Hepatocyte (in vitro differentiated cells): ENCODE results near the gene DNAL4. TPM values are rescaled to one million over a fixed set of nuclear protein-coding genes. Genes with fewer than 3 reads are reported as not detected.

Experiments
- DNase-seq: peaks from one replicate; pipeline ENCODE4 v3.0.0-alpha.2; 2016; ENCODE audit warnings: low spot score
- H2AFZ ChIP-seq: fragments of 200-600 bp; sonication (generic); 2 replicates; pipeline ENCODE4 v1.6.0; 2016; ENCODE audit warnings: antibody characterized with exemption, mild to moderate bottlenecking
- H3K27ac ChIP-seq: fragments of 200-600 bp; sonication (generic); 2 replicates; pipeline ENCODE4 v1.5.1; 2016; ENCODE audit warnings: mild to moderate bottlenecking
- H3K27me3 ChIP-seq: fragments of 200-600 bp; sonication (generic); 2 replicates; pipeline ENCODE4 v1.6.1; 2016
- H3K36me3 ChIP-seq: fragments of 200-600 bp; sonication (generic); replicated peaks from 2 replicates; pipeline ENCODE4 v1.5.1; 2016; ENCODE audit warnings: low read depth; ENCODE audit not compliant: insufficient read depth
- H3K4me1 ChIP-seq: fragments of 200-600 bp; sonication (generic); 2 replicates; pipeline ENCODE4 v1.5.1; 2016; ENCODE audit warnings: mild to moderate bottlenecking, moderate library complexity; ENCODE audit not compliant: insufficient read depth
- H3K4me2 ChIP-seq: fragments of 200-600 bp; sonication (generic); 2 replicates; pipeline ENCODE4 v1.6.0; 2016
- H3K4me3 ChIP-seq: fragments of 200-600 bp; sonication (generic); 2 replicates; pipeline ENCODE4 v1.5.1; 2016; ENCODE audit warnings: mild to moderate bottlenecking
- H3K79me2 ChIP-seq: fragments of 200-600 bp; sonication (generic); 2 replicates; pipeline ENCODE4 v1.6.0; 2017; ENCODE audit warnings: mild to moderate bottlenecking
- H3K9me2 ChIP-seq: fragments of 200-600 bp; sonication (generic); replicated peaks from 2 replicates; pipeline ENCODE4 v1.6.0; 2017; ENCODE audit warnings: mild to moderate bottlenecking; ENCODE audit not compliant: insufficient read depth
- H3K9me3 ChIP-seq: fragments of 200-600 bp; sonication (generic); 2 replicates; pipeline ENCODE4 v1.5.1; 2016; ENCODE audit warnings: low read depth, mild to moderate bottlenecking
- H4K20me1 ChIP-seq: fragments of 200-600 bp; sonication (generic); 2 replicates; pipeline ENCODE4 v1.6.0; 2016; ENCODE audit warnings: mild to moderate bottlenecking; ENCODE audit not compliant: insufficient read depth, poor library complexity, severe bottlenecking
- EZH2 ChIP-seq: fragments of 200-600 bp; sonication (generic); IDR thresholded peaks from 2 replicates; pipeline ENCODE4 v1.6.1; 2016; ENCODE audit warnings: antibody characterized with exemption, mild to moderate bottlenecking, borderline replicate concordance
- EZH2phosphoT487 ChIP-seq: fragments of 200-600 bp; sonication (generic); IDR thresholded peaks from one replicate; pipeline ENCODE4 v1.6.1; 2018; ENCODE audit warnings: antibody characterized with exemption, mild to moderate bottlenecking, low read depth, moderate library complexity; ENCODE audit not compliant: unreplicated experiment, severe bottlenecking
- WGBS: methylation state at CpG from one replicate; pipeline ENCODE4 v1.1.6; 2016; ENCODE audit warnings: low lambda C conversion rate; ENCODE audit errors: missing lambda C conversion rate; 5-methylcytosine and 5-hydroxymethylcytosine counted together
- polyA plus RNA-seq: library from polyadenylated mRNA; unstranded; fragments of >200 nt; fragmentation: Nextera tagmentation; extraction: Ambion mirVana; gene quantifications from 2 replicates; pipeline ENCODE4 v1.2.1, GENCODE V29; 2016
- total RNA-seq: library from RNA; depleted of rRNA; stranded (reverse); fragments of >200 nt; gene quantifications from 2 replicates; pipeline ENCODE4 v1.2.3, GENCODE V29; 2014
- TF ChIP-seq, protein P1 (sequence below): fragments of 200-600 bp; sonication (generic); IDR thresholded peaks from 2 replicates; pipeline ENCODE4 v1.5.1; 2016; ENCODE audit warnings: antibody characterized with exemption, mild to moderate bottlenecking; ENCODE audit not compliant: poor library complexity

The DNAL4 gene
- total and polyA plus RNA-seq, 2 experiments from 2014 or later: 11.9 to 21.5 TPM

DNA sequence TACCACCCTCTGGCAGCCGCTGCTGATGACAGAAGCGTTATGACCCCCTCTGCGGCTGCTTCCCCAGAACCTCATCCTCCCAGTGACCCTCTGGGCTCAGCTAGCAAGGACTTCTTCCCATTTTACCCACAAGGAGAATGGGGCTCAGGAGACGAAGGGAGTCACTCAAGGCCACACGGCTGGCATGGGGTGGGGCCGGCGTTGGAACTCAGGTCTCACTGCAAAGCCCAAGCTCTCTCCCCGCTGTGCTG, 21.4 kb downstream of the DNAL4 start:
- DNase-seq: no peak
- H2AFZ ChIP-seq: no peak overlapping the region
- no peak overlapping the region for H3K27ac ChIP-seq
- no peaks in the 10 kb centered on the region for H3K79me2 ChIP-seq
- WGBS: 90% methylated on average over 8 of the region's 8 CpGs
- no peaks in the 10 kb centered on the region for H3K36me3 ChIP-seq
- no peak for TF ChIP-seq EZH2phosphoT487
- TF ChIP-seq, protein P1, sequence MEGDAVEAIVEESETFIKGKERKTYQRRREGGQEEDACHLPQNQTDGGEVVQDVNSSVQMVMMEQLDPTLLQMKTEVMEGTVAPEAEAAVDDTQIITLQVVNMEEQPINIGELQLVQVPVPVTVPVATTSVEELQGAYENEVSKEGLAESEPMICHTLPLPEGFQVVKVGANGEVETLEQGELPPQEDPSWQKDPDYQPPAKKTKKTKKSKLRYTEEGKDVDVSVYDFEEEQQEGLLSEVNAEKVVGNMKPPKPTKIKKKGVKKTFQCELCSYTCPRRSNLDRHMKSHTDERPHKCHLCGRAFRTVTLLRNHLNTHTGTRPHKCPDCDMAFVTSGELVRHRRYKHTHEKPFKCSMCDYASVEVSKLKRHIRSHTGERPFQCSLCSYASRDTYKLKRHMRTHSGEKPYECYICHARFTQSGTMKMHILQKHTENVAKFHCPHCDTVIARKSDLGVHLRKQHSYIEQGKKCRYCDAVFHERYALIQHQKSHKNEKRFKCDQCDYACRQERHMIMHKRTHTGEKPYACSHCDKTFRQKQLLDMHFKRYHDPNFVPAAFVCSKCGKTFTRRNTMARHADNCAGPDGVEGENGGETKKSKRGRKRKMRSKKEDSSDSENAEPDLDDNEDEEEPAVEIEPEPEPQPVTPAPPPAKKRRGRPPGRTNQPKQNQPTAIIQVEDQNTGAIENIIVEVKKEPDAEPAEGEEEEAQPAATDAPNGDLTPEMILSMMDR: no peak
- TF ChIP-seq EZH2: no peak
- H3K4me2 ChIP-seq: no peak overlapping the region
- H3K9me2 ChIP-seq: no peaks in the 10 kb centered on the region
- H3K27me3 ChIP-seq: no peaks in the 10 kb centered on the region
- H4K20me1 ChIP-seq: no peaks in the 10 kb centered on the region
- H3K4me1 ChIP-seq: no peaks in the 10 kb centered on the region
- no peak overlapping the region for H3K4me3 ChIP-seq
- no peaks in the 10 kb centered on the region for H3K9me3 ChIP-seq

DNA sequence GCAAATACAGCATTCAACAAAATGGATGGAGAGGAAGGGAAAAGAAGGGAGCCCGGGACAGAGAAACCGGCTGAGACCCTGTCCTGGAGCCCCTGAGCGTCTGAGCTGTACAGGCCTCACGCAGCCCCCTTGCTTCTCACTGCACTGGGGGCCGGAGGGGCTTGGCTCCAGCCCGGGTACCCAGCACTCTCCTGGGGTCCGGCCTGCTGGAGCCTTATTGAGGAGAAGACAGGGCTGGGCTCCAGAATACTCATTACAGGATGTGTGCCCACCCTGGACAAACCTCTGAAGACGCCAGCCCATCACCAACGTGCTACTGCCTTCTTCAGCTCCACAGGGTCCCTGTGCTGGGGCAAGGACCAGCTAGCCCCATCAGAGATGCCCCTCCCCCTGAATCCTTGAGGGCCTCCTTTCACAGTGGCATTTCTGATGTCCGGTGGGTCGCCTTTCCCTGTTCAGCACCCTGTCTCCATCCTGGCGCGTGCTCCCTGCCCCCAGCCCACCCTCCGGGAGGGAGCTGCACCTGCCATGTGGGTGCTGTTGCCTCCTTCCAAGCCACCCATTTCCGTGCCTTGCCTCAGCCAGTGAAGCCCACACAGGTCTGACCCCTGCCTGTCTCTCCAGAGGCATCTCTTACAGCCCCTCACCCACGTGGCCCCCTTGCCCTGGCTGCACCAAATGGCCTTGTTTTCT, 23.5 kb downstream of the DNAL4 start:
- H3K4me3 ChIP-seq: no peak overlapping the region
- no peaks in the 10 kb centered on the region for H3K4me1 ChIP-seq
- no peak for DNase-seq
- H3K9me2 ChIP-seq: no peaks in the 10 kb centered on the region
- H3K79me2 ChIP-seq: no peaks in the 10 kb centered on the region
- no peak overlapping the region for H3K4me2 ChIP-seq
- 96% methylated on average over 16 of the region's 16 CpGs for WGBS
- TF ChIP-seq, protein P1: no peak
- TF ChIP-seq EZH2phosphoT487 (no peak), EZH2 (no peak)
- H3K9me3 ChIP-seq: no peaks in the 10 kb centered on the region
- no peak overlapping the region for H2AFZ ChIP-seq
- H3K27me3 ChIP-seq: no peaks in the 10 kb centered on the region
- no peaks in the 10 kb centered on the region for H4K20me1 ChIP-seq
- no peak overlapping the region for H3K27ac ChIP-seq
- no peaks in the 10 kb centered on the region for H3K36me3 ChIP-seq

- no peak overlapping the region for H3K4me3 ChIP-seq
These were observed 25.9 kb downstream of the DNAL4 start for GRCh38 chr22:38768036-38768435.

More at GRCh38 chr22:38768036-38768435, 25.9 kb downstream of the DNAL4 start:
- H3K4me1 ChIP-seq: no peaks in the 10 kb centered on the region
- H4K20me1 ChIP-seq: no peaks in the 10 kb centered on the region
- H3K9me3 ChIP-seq: no peaks in the 10 kb centered on the region
- 96% methylated on average over 11 of the region's 11 CpGs for WGBS
- H3K4me2 ChIP-seq: no peak overlapping the region
- no peaks in the 10 kb centered on the region for H3K79me2 ChIP-seq
- TF ChIP-seq EZH2 (no peak), EZH2phosphoT487 (no peak)
- TF ChIP-seq, protein P1: no peak
- no peaks in the 10 kb centered on the region for H3K36me3 ChIP-seq
- no peak overlapping the region for H2AFZ ChIP-seq
- DNase-seq: no peak
- H3K27me3 ChIP-seq: no peaks in the 10 kb centered on the region
- no peaks in the 10 kb centered on the region for H3K9me2 ChIP-seq
- no peak overlapping the region for H3K27ac ChIP-seq
